Type B pancreatic cell (in vitro differentiated cells): ENCODE results near the gene DONSON. TPM values are rescaled to one million over a fixed set of nuclear protein-coding genes. Genes with fewer than 3 reads are reported as not detected.

Experiments
- DNase-seq: peaks from one replicate; pipeline ENCODE4 v3.0.0; 2021; ENCODE audit warnings: mixed read lengths; ENCODE audit not compliant: unreplicated experiment; ENCODE audit errors: extremely low spot score
- H3K27ac Mint-ChIP-seq: 2 replicates; pipeline ENCODE4 v1.8.0; 2021; ENCODE audit warnings: mild to moderate bottlenecking, mixed read lengths
- H3K27me3 Mint-ChIP-seq: 2 replicates; pipeline ENCODE4 v1.8.0; 2021; ENCODE audit warnings: mixed read lengths
- H3K36me3 Mint-ChIP-seq: 2 replicates; pipeline ENCODE4 v1.8.0; 2021; ENCODE audit warnings: mixed read lengths
- H3K4me1 Mint-ChIP-seq: one replicate; pipeline ENCODE4 v1.8.0; 2021; ENCODE audit warnings: mixed read lengths; ENCODE audit not compliant: unreplicated experiment
- H3K4me3 Mint-ChIP-seq: 2 replicates; pipeline ENCODE4 v1.8.0; 2021; ENCODE audit warnings: mild to moderate bottlenecking, mixed read lengths
- H3K9me3 Mint-ChIP-seq: 2 replicates; pipeline ENCODE4 v1.8.0; 2021; ENCODE audit warnings: mixed read lengths
- total RNA-seq: library from RNA; stranded (reverse); gene quantifications from 2 replicates; pipeline ENCODE4 v1.2.1, GENCODE V29; 2021; ENCODE audit warnings: low replicate concordance
- TF ChIP-seq, protein P1 (sequence below): fragments of 200-600 bp; sonication (generic); conservative IDR thresholded peaks from 2 replicates; pipeline ENCODE4 v1.5.0; 2021; ENCODE audit warnings: antibody characterized with exemption, mild to moderate bottlenecking

DONSON gene
- total RNA-seq, 1 donor from 2014 or later = 27.4 TPM

- TF ChIP-seq, protein P1, sequence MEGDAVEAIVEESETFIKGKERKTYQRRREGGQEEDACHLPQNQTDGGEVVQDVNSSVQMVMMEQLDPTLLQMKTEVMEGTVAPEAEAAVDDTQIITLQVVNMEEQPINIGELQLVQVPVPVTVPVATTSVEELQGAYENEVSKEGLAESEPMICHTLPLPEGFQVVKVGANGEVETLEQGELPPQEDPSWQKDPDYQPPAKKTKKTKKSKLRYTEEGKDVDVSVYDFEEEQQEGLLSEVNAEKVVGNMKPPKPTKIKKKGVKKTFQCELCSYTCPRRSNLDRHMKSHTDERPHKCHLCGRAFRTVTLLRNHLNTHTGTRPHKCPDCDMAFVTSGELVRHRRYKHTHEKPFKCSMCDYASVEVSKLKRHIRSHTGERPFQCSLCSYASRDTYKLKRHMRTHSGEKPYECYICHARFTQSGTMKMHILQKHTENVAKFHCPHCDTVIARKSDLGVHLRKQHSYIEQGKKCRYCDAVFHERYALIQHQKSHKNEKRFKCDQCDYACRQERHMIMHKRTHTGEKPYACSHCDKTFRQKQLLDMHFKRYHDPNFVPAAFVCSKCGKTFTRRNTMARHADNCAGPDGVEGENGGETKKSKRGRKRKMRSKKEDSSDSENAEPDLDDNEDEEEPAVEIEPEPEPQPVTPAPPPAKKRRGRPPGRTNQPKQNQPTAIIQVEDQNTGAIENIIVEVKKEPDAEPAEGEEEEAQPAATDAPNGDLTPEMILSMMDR = no peak
- no peak overlapping the region for H3K4me3 Mint-ChIP-seq
- no peak for DNase-seq
- no peaks in the 10 kb centered on the region for H3K9me3 Mint-ChIP-seq
- no peak overlapping the region for H3K27ac Mint-ChIP-seq
- peaks cover 49% of the 10 kb centered on the region for H3K36me3 Mint-ChIP-seq
- H3K27me3 Mint-ChIP-seq = no peaks in the 10 kb centered on the region
- H3K4me1 Mint-ChIP-seq = peaks cover 13% of the 10 kb centered on the region
Measured at GRCh38 chr21:33549848-33550771, 38.4 kb downstream of the DONSON start.

DNA sequence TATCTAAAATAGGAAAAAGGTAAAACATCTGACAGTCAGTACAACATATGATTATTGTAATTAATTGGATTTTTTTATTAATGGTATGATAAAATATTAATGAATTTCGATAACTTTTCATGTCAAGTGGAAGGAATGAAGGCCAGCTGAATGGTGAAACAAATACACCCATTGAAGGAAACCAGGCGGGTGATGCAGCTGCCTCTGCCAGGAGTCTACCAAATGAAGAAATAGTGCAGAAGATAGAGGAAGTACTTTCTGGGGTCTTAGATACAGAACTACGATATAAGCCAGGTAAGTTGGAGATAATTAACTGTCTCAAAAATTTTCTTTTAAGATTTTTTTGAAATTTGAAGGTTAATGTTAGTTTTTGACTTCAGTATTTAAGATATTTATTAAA lies 42.4 kb downstream of the DONSON start:
- DNase-seq = no peak
- no peak overlapping the region for H3K4me3 Mint-ChIP-seq
- H3K27me3 Mint-ChIP-seq = no peaks in the 10 kb centered on the region
- no peaks in the 10 kb centered on the region for H3K9me3 Mint-ChIP-seq
- TF ChIP-seq, protein P1 = no peak
- H3K27ac Mint-ChIP-seq = no peak overlapping the region
- H3K36me3 Mint-ChIP-seq = peaks cover 30% of the 10 kb centered on the region
- H3K4me1 Mint-ChIP-seq = peaks cover 9% of the 10 kb centered on the region

GRCh38 chr21:33544451-33545195 lies 43.9 kb downstream of the DONSON start:
- Mint-ChIP-seq H3K4me3 (peak overlapping the region; percentile 97), H3K27me3 (no peaks in the 10 kb centered on the region), H3K4me1 (peaks cover 19% of the 10 kb centered on the region), H3K36me3 (peaks cover 25% of the 10 kb centered on the region), H3K27ac (peak overlapping the region; percentile 100), H3K9me3 (no peaks in the 10 kb centered on the region)
- no peak for DNase-seq
- TF ChIP-seq, protein P1 = no peak

DNA sequence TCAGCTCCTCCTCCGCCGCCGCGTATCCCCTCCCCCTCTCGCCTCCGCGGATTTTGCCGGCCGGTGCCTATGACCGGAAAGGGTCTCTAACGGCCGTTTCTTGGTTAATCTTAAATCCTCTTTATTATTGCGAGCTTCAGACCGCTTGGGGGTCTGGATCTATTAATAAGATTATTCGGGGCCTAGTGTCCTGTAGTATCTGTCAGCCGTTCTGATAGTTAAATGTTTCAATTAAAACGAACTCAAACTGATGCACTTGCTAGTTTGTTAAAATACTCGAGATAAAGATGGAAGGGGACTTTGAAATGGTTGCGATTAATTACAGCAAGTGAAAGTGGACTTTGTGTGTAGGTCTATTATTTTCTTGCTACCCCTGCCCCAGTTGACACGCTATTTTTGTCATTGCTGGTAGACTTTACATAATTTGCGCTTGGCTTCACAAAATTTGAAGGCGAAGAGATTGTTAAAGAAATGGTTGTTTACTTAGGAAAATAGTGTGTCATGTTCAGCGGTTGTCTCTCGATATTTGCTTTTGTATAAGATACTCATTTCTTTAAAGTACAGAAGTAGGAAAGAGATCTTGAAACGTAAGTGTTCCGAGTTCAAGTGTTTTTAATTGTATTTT lies 44.9 kb downstream of the DONSON start:
- TF ChIP-seq, protein P1 = no peak
- Mint-ChIP-seq H3K4me1 (peaks cover 19% of the 10 kb centered on the region), H3K27ac (peak overlapping the region; percentile 100), H3K9me3 (no peaks in the 10 kb centered on the region), H3K36me3 (peaks cover 22% of the 10 kb centered on the region), H3K27me3 (no peaks in the 10 kb centered on the region), H3K4me3 (peak overlapping the region; percentile 97)
- DNase-seq = peak; percentile 79

GRCh38 chr21:33542640-33543504 lies 45.6 kb downstream of the DONSON start, which contains the start of gene SON:
SON (plus strand) TSS chr21:33543038; CDS start chr21:33543093, 55 bp downstream.
- Mint-ChIP-seq H3K4me1 (peaks cover 19% of the 10 kb centered on the region), H3K4me3 (peak within 1 kb of the TSS; percentile 97), H3K9me3 (no peaks in the 10 kb centered on the region), H3K27me3 (no peaks in the 10 kb centered on the region), H3K36me3 (peaks cover 20% of the 10 kb centered on the region), H3K27ac (peak within 1 kb of the TSS; percentile 100)
- TF ChIP-seq, protein P1 = peak; percentile 17
- peak; percentile 98 for DNase-seq
